H9 (cell line): ENCODE data around the gene KLHL3. TPM values are rescaled to one million over a fixed set of nuclear protein-coding genes. Genes with fewer than 3 reads are reported as not detected.

Experiments used
- DNase-seq: peaks from one replicate; pipeline ENCODE4 v3.0.0-alpha.2; 2017
- H2AFZ ChIP-seq: one replicate; pipeline ENCODE4 v1.6.1; 2013; ENCODE audit warnings: mild to moderate bottlenecking, low read length, control low read depth, moderate library complexity
- H2AK5ac ChIP-seq: 2 replicates; pipeline ENCODE4 v1.6.1; 2013; ENCODE audit warnings: low read length, control low read depth, mixed read lengths; ENCODE audit not compliant: insufficient read length
- H2BK120ac ChIP-seq: one replicate; pipeline ENCODE4 v1.6.1; 2013; ENCODE audit warnings: low read depth, mild to moderate bottlenecking, low read length, control low read depth, inconsistent platforms; ENCODE audit not compliant: poor library complexity, severe bottlenecking
- H2BK12ac ChIP-seq: 2 replicates; pipeline ENCODE4 v1.6.1; 2013; ENCODE audit warnings: low read length, control low read depth, mixed read lengths, low read depth; ENCODE audit not compliant: insufficient read length
- H2BK15ac ChIP-seq: 2 replicates; pipeline ENCODE4 v1.6.1; 2013; ENCODE audit warnings: low read depth, low read length, control low read depth
- H2BK20ac ChIP-seq: one replicate; pipeline ENCODE4 v1.6.1; 2013; ENCODE audit warnings: low read depth, mild to moderate bottlenecking, low read length, control low read depth, inconsistent platforms; ENCODE audit not compliant: poor library complexity, severe bottlenecking
- H2BK5ac ChIP-seq: 2 replicates; pipeline ENCODE4 v1.6.1; 2013; ENCODE audit warnings: low read length, control low read depth, mixed read lengths; ENCODE audit not compliant: insufficient read length
- H3K14ac ChIP-seq: 2 replicates; pipeline ENCODE4 v1.6.1; 2013; ENCODE audit warnings: low read length, control low read depth; ENCODE audit not compliant: insufficient read depth
- H3K18ac ChIP-seq: 2 replicates; pipeline ENCODE4 v1.6.1; 2013; ENCODE audit warnings: low read depth, mild to moderate bottlenecking, mixed read lengths, low read length, control low read depth; ENCODE audit not compliant: insufficient read length
- H3K23ac ChIP-seq: 2 replicates; pipeline ENCODE4 v1.6.1; 2013; ENCODE audit warnings: low read length, control low read depth, mixed read lengths, low read depth; ENCODE audit not compliant: insufficient read length
- H3K23me2 ChIP-seq: 2 replicates; pipeline ENCODE4 v1.6.1; 2013; ENCODE audit warnings: low read depth, mild to moderate bottlenecking, mixed read lengths, low read length, control low read depth; ENCODE audit not compliant: insufficient read length, poor library complexity, severe bottlenecking
- H3K27ac ChIP-seq: 2 replicates; pipeline ENCODE4 v1.5.1; 2013; ENCODE audit warnings: low read length, control low read depth, mixed read lengths, low read depth; ENCODE audit not compliant: insufficient read length
- H3K27me3 ChIP-seq: 2 replicates; pipeline ENCODE4 v1.6.1; 2013; ENCODE audit warnings: low read length, control low read depth, inconsistent platforms; ENCODE audit not compliant: insufficient read depth
- H3K4ac ChIP-seq: 2 replicates; pipeline ENCODE4 v1.6.1; 2013; ENCODE audit warnings: low read depth, mild to moderate bottlenecking, control low read depth, inconsistent platforms, low read length, moderate library complexity
- H3K4me1 ChIP-seq: 2 replicates; pipeline ENCODE4 v1.6.1; 2013; ENCODE audit warnings: low read length, control low read depth, inconsistent platforms; ENCODE audit not compliant: insufficient read depth
- H3K4me2 ChIP-seq: 2 replicates; pipeline ENCODE4 v1.6.1; 2013; ENCODE audit warnings: low read length, control low read depth, mixed read lengths; ENCODE audit not compliant: insufficient read length, insufficient read depth
- H3K56ac ChIP-seq: 2 replicates; pipeline ENCODE4 v1.6.1; 2013; ENCODE audit warnings: low read depth, mild to moderate bottlenecking, mixed read lengths, low read length, control low read depth; ENCODE audit not compliant: insufficient read length
- H3K79me1 ChIP-seq: 2 replicates; pipeline ENCODE4 v1.6.1; 2013; ENCODE audit warnings: low read depth, mild to moderate bottlenecking, moderate library complexity, low read length, control low read depth, inconsistent platforms; ENCODE audit not compliant: insufficient read depth, poor library complexity, severe bottlenecking
- H3K79me2 ChIP-seq: 2 replicates; pipeline ENCODE4 v1.6.1; 2013; ENCODE audit warnings: low read length, control low read depth, inconsistent platforms; ENCODE audit not compliant: insufficient read depth
- H3K9ac ChIP-seq: 2 replicates; pipeline ENCODE4 v1.6.1; 2013; ENCODE audit warnings: low read length, control low read depth, mixed read lengths; ENCODE audit not compliant: insufficient read length; ENCODE audit errors: extremely low read depth
- H3K9me3 ChIP-seq: one replicate; pipeline ENCODE4 v1.6.1; 2013; ENCODE audit warnings: low read depth, low read length, inconsistent platforms; ENCODE audit not compliant: control insufficient read depth
- H3T11ph ChIP-seq: one replicate; pipeline ENCODE4 v1.6.1; 2013; ENCODE audit warnings: mild to moderate bottlenecking, low read length, control low read depth, inconsistent platforms
- H4K20me1 ChIP-seq: one replicate; pipeline ENCODE4 v1.6.1; 2013; ENCODE audit not compliant: control insufficient read depth, insufficient read length, insufficient read depth
- H4K5ac ChIP-seq: 2 replicates; pipeline ENCODE4 v1.6.1; 2013; ENCODE audit warnings: low read depth, mild to moderate bottlenecking, mixed read lengths, low read length, control low read depth; ENCODE audit not compliant: insufficient read length
- H4K8ac ChIP-seq: replicated peaks from 2 replicates; pipeline ENCODE4 v1.6.1; 2013; ENCODE audit warnings: low read length, control low read depth, mixed read lengths, low read depth; ENCODE audit not compliant: insufficient read length
- H4K91ac ChIP-seq: 2 replicates; pipeline ENCODE4 v1.6.1; 2013; ENCODE audit warnings: low read depth, mild to moderate bottlenecking, moderate library complexity, mixed read lengths, low read length, control low read depth; ENCODE audit not compliant: insufficient read length
- H3K27ac Mint-ChIP-seq, 3 experiments: 2 replicates in 2 of 3; 3 replicates in 1 of 3; pipeline ENCODE4 v1.8.0; 2020 to 2021; ENCODE audit warnings: mixed read lengths in 3 of 3, mild to moderate bottlenecking in 1 of 3, moderate library complexity in 1 of 3
- H3K27me3 Mint-ChIP-seq: 2 replicates; pipeline ENCODE4 v1.8.0; 2021; ENCODE audit warnings: low read depth, mild to moderate bottlenecking, moderate library complexity, mixed read lengths
- H3K36me3 Mint-ChIP-seq, 3 experiments: 2 replicates in 2 of 3; 3 replicates in 1 of 3; pipeline ENCODE4 v1.8.0; 2020 to 2021; ENCODE audit warnings: low read depth in 3 of 3, mixed read lengths in 3 of 3; ENCODE audit not compliant: insufficient read depth in 1 of 3
- H3K4me1 Mint-ChIP-seq, 2 experiments: 2 replicates each; pipeline ENCODE4 v1.8.0; 2020; ENCODE audit warnings: mixed read lengths in 2 of 2
- H3K4me3 Mint-ChIP-seq, 2 experiments: 2 replicates in 1 of 2; 3 replicates in 1 of 2; pipeline ENCODE4 v1.8.0; 2020 to 2021; ENCODE audit warnings: mild to moderate bottlenecking in 2 of 2, mixed read lengths in 2 of 2, moderate library complexity in 1 of 2
- H3K9me3 Mint-ChIP-seq, 2 experiments: 2 replicates in 1 of 2; 3 replicates in 1 of 2; pipeline ENCODE4 v1.8.0; 2020; ENCODE audit warnings: mild to moderate bottlenecking in 2 of 2, mixed read lengths in 2 of 2, moderate library complexity in 1 of 2
- CTCF ChIP-seq: fragments of 200-600 bp; sonication (generic); conservative IDR thresholded peaks from 3 replicates; pipeline ENCODE4 v1.8.0; 2021; ENCODE audit warnings: antibody characterized with exemption, mild to moderate bottlenecking
- WGBS: extraction: QIAGEN DNeasy Blood & Tissue Kit; methylation state at CpG from one replicate; pipeline ENCODE4 v1.1.7; 2013; ENCODE audit warnings: missing lambda C conversion rate, low lambda C conversion rate, mixed read lengths; ENCODE audit not compliant: insufficient read length; ENCODE audit errors: extremely low coverage; 5-methylcytosine and 5-hydroxymethylcytosine counted together
- total RNA-seq: library from RNA; stranded (reverse); gene quantifications from 2 replicates; pipeline ENCODE4 v1.2.1, GENCODE V29; 2021

KLHL3 gene
- total RNA-seq, 1 experiment from 2014 or later: 12.8 TPM

DNA sequence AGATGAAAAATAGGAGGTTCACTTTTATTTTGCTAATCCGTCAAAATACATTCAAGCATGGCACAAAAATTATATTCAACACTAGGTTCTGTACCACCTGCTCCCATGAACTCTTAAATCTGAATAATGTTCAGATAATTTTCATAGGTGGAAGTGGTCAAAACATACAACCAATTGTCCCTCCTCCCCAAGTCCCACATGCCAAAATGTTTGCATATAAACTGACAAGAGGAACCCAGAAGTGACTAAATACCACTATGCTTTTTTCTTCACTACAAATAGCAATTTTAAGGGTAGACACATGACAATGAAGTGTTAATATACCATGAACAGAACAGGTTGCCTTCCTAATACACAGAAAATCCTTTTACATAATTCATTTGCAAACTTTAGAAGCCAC lies 14.5 kb upstream of the KLHL3 start:
- peaks cover 19 to 24% of the 10 kb centered on the region in 2 experiments for H3K4me1 Mint-ChIP-seq
- WGBS: no CpG with 5 or more reads among the region's 1 CpG
- H3K9me3 ChIP-seq: no peaks in the 10 kb centered on the region
- H3K9ac ChIP-seq: no peak overlapping the region
- no peak overlapping the region for H2BK15ac ChIP-seq
- no peak overlapping the region for H2BK12ac ChIP-seq
- no peak overlapping the region for H3K27ac Mint-ChIP-seq
- H3K36me3 Mint-ChIP-seq: peaks cover 14 to 31% (median 29%) of the 10 kb centered on the region in 3 experiments; a peak in 6 of 7 replicates
- no peak overlapping the region for H2BK20ac ChIP-seq
- H3K79me2 ChIP-seq: peaks cover 24% of the 10 kb centered on the region; the same call in 1 of the 2 replicates
- H4K20me1 ChIP-seq: no peaks in the 10 kb centered on the region
- no peak for TF ChIP-seq CTCF
- no peaks in the 10 kb centered on the region for H3K27me3 Mint-ChIP-seq
- H3K79me1 ChIP-seq: no peaks in the 10 kb centered on the region
- H3K4ac ChIP-seq: no peak overlapping the region
- H2AFZ ChIP-seq: no peak overlapping the region
- H4K5ac ChIP-seq: no peak overlapping the region
- H3K4me1 ChIP-seq: no peaks in the 10 kb centered on the region; the same call in 1 of the 2 replicates
- no peak overlapping the region for H4K91ac ChIP-seq
- H3K27me3 ChIP-seq: no peaks in the 10 kb centered on the region
- no peak overlapping the region for H3K4me2 ChIP-seq
- H3K9me3 Mint-ChIP-seq: no peaks in the 10 kb centered on the region; a peak in 1 of 5 replicates
- no peak overlapping the region for H4K8ac ChIP-seq
- no peak overlapping the region for H3T11ph ChIP-seq
- H3K56ac ChIP-seq: no peak overlapping the region
- no peak for DNase-seq
- H3K27ac ChIP-seq: no peak overlapping the region
- H3K23me2 ChIP-seq: peaks cover 3% of the 10 kb centered on the region
- no peak overlapping the region for H2BK5ac ChIP-seq
- peak overlapping the region; percentile 66 to 97 for H3K4me3 Mint-ChIP-seq
- H3K14ac ChIP-seq: no peak overlapping the region
- no peak overlapping the region for H3K23ac ChIP-seq
- no peak overlapping the region for H2AK5ac ChIP-seq
- H2BK120ac ChIP-seq: no peak overlapping the region
- H3K18ac ChIP-seq: no peak overlapping the region
